Activated CD8-positive, alpha-beta memory T cell treated with anti-CD3 and anti-CD28 coated beads for 48 hours (primary cell): ENCODE measurements around the gene FKBP8.

Experiments used
- DNase-seq, 3 experiments: peaks; one replicate each; pipeline ENCODE4 v3.0.0-alpha.2; 2020; ENCODE audit warnings: low read depth in 2 of 3, low spot score in 2 of 3

The FKBP8 gene

DNA sequence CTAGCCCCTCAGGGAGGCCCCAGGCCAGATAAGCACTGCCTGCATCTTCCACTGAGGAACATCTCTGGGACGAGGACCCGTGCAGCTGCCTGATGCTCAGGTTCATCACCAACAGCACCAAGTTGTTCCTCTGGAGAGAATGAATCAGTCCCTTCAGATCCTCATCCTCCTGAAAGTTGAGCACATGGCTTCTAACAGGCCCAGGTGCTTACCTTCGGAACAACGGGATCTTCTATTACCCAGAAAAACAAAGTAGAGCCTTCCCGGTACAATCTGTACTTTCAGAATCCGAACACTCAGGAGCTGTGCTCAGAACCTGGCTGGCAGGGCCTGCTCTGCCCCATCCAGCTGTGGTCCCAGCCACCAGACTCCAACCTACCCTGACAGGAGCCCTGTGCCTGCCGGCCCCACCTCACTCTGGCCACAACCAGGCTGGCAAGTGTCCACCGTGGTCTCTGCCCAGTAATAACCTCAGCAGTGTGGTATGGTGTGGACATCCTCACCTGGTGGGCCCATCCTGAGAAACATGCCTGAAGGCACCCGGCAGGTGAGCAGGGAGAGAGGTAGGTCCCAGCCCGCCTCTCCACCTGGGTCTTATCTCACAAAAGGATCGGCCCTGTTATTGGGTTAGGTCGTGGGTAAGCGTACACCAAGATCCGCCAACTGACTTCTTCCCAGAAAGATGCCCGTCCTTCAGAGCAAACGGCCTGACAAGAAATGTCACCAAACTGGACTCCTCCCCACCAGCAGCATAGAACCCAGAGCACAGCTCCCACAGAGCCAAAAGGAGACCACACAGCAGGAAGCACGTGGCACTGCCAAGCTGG is 55.6 kb downstream of the FKBP8 start:
- DNase-seq: no peak

GRCh38 chr19:18486746-18487145 is 56.6 kb downstream of the FKBP8 start:
- DNase-seq: no peak

- no peak for DNase-seq
Observed at GRCh38 chr19:18484992-18485391, 58.4 kb downstream of the FKBP8 start.

- DNase-seq: no peak
Observed at GRCh38 chr19:18483119-18483890, 60.1 kb downstream of the FKBP8 start.
